GM19395 (cell line): ENCODE data around the gene USH1G.
"Not testable (repeated sequence)": the region's sequence is repeated elsewhere in the genome, so short reads cannot be mapped to it uniquely, and the experiment has no call there.

Experiments used
- ATAC-seq: cut with Tn5 transposase; IDR thresholded peaks from one replicate; pipeline ENCODE4 v1.9.1; 2021; ENCODE audit warnings: mild to moderate bottlenecking, moderate library complexity; ENCODE audit not compliant: unreplicated experiment

The USH1G gene

DNA sequence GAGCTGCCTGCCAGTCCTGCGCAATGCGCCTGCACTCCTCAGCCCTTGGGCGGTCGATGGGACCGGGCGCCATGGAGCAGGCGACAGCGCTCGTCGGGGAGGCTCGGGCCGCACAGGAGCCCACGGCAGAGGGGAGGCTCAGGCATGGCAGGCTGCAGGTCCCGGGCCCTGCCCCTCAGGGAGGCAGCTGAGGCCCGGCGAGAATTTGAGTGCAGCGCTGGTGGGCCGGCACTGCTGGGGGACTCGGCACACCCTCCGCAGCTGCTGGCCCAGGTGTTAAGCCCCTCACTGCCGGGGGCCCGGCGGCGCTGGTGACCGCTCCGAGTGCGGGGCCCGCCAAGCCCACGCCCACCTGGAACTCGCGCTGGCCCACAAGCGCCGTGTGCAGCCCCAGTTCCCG, 16.0 kb downstream of the USH1G start:
- ATAC-seq: no peak

DNA sequence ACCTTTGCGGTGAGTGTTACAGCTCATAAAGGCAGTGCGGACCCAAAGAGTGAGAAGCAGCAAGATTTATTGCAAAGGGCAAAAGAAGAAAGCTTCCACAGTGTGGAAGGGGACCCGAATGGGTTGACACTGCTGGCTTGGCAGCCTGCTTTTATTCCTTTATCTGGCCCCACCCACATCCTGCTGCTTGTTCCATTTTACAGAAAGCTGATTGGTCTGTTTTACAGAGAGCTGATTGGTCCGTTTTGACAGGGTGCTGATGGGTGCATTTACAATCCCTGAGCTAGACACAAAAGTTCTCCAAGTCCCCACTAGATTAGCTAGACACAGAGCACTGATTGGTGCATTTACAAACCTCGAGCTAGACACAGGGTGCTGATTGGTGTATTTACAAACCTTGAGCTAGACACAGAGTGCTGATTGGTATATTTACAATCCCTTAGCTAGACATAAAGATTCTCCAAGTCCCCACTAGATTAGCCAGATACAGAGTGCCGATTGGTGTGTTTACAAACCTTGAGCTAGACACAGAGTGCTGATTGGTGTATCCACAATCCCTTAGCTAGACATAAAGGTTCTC, 16.8 kb downstream of the USH1G start:
- ATAC-seq: not testable (repeated sequence)

DNA sequence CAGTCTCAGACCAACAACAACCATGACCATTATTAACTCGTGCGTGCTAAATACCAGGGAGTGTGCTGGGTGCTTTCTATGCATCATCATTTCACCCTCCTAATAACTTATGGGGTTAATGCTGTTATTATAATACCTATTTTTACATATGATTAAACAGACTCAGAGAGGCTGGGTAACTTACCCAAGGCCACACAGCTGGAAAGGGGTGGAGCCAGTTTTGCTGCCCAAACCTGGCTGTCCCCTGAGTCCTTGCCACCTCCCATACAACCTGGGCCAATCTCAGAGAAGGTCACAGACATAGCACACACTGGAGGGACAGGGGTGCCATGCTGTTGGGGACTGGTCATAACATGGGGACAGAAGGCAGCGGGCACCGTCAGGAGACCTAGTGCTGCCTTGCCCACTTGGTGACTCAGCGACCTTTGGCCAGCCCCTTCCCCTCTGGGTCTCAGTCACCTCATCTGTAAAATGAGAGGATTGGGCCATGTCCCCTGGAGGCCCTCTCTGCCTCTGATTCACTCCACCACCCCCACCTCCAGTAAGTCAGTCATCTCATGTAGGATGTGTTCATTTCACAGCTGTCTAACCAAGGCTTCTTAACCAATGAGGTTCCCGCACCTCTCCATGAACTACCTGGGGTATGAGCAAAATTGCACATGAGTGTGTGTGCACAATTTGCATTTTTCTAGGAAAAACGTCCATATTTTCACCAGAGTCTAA, 18.2 kb downstream of the USH1G start:
- ATAC-seq: no peak

DNA sequence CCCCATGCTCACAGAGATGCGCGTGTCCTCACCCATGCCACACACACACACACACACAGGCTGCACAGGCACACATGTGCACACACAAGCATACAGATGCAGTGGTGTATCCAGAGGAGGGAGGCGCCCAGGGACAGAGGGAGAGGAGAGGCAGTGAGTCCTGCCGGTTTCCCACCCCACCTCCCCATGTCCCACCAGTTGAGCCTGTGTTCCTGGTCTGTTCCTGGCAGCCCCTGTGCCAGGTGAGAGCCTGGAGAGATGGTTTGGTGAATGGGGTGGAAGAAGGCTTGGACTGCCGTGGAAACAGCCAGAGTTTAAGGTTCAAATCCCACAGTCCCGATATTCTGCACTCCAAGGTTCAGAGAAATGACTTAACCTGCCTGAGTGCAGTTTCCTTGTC, 19.4 kb downstream of the USH1G start:
- no peak for ATAC-seq

DNA sequence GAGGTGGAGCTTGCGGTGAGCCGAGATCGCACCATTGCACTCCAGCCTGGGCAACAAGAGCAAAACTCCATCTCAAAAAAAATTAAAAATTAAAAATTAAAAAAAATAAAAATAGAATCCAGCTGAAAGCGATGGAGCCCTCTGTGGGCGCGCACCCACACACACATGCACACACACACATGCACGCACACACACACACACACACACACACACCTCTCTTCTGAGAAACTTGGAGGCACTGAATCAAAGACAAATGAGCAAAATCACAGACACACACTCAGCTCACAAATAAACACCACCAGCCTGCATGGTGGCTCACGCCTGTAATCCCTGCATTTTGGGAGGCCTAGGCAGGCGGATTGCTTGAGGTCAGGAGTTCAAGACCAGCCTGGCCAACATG, 20.0 kb downstream of the USH1G start:
- no peak for ATAC-seq

DNA sequence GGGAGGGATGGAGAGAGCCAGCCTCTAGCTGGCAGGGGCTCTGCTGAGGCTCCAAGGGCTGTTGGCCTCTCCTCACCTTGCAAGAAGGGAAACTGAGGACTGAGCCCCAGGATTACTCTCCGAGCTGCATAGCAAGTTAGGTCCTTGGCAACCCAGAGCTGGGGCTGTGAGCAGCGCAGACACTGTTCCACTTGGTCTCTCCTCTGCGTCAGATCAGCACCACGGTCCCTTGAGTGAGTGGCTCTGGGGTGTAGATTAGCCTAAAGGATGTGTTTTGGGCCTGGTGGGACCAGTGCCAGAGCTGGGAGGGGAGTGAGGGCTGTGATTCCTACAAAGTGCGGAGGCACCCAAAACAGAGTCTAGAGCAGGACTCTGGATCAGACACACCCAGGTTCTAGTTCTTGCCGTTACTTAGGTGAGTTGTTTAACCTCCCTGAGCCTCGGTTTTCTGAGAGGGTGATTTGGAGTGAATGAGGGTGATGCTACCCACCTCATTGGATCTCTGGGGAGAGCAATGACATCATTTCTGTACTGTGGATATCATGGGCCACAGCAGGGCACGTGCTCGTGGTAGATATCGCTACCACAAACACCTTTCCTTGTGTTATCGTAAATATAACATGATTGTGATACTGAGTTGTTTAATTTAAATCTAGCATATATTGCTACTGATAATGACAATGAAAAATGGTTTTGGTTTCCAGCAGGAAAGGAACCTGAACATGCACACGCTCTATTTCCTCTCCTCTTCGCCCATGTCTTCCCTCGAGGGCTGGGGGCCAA, 21.5 kb downstream of the USH1G start:
- ATAC-seq: no peak

DNA sequence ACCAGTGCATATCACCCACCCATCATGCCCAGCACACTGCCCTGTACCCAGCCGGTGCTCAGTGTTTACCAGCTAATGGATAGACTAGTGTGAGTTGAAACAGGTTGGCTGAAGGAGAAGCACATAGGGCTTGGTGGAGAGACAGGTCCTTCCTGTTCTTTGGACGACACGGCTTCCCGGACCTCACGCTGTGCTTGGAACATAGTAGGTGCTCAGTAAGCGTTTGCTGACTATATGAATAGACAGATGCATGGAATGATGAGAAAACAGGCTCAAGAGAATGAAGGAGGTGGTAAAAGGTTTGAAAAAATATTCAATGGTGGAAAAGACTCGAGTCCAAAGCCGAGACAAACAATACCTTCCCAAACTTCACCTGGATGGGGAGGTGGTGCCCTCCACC, 22.8 kb downstream of the USH1G start:
- ATAC-seq: no peak

DNA sequence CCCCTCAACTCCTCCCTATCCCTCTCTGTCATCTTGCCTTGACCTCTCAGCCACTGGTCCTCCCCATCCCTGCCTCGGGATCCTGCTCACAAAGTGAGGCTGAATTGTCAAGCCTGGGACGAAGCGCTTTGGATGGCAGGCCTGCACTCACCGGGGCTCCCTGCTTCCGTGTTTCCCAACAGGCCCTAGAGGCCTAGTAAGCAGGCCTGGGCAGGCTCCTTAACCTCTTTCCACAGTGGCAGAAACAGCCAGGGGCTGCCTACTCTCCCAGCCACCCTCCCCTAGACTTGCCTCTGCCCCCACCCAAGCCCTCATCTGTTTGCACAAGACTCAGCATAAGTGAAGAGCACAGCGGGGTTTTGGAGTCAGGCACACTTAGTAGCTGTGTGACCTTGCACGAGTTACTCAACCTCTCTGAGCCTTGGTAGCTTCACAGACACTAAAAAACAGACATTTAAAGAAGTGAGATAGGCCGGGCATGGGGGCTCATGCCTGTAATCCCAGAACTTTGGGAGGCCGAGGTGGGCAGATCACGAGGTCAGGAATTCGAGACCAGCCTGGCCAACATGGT, 24.6 kb downstream of the USH1G start:
- no peak for ATAC-seq

DNA sequence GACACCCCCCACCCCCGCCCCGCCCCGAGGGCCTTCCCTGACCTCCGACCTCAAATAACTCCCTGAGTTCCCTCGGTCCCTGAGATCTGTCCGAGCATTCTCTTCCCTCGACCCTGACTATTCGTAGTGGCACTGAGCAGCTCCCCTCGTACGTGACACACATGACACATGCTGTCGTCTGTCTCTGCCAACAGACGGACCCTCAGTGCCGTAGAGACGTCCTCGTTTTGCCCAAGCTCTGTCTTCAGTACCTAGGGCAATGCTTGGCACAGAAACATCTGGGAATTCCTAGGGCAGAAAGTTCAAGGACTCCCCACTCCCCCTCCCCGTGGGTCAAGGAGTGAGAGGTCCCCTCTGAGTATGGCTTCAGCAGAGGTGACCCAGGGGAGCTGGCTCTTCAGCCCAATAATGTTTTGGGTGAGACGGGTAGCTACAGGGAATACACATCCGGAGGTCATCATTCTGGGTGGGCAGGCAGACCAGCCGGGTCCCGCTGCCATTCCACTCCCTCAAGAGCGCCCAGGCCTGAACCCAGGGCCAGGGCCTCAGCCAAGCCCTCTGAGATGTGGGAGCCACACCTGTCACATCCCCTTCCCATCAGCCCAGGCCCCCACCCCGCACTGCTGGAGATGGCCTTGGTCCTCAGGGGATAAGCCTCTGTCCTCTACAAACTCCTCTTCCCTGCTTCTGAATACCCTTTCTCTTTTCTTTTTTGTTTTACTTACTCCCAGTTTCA, 29.0 kb downstream of the USH1G start:
- no peak for ATAC-seq

DNA sequence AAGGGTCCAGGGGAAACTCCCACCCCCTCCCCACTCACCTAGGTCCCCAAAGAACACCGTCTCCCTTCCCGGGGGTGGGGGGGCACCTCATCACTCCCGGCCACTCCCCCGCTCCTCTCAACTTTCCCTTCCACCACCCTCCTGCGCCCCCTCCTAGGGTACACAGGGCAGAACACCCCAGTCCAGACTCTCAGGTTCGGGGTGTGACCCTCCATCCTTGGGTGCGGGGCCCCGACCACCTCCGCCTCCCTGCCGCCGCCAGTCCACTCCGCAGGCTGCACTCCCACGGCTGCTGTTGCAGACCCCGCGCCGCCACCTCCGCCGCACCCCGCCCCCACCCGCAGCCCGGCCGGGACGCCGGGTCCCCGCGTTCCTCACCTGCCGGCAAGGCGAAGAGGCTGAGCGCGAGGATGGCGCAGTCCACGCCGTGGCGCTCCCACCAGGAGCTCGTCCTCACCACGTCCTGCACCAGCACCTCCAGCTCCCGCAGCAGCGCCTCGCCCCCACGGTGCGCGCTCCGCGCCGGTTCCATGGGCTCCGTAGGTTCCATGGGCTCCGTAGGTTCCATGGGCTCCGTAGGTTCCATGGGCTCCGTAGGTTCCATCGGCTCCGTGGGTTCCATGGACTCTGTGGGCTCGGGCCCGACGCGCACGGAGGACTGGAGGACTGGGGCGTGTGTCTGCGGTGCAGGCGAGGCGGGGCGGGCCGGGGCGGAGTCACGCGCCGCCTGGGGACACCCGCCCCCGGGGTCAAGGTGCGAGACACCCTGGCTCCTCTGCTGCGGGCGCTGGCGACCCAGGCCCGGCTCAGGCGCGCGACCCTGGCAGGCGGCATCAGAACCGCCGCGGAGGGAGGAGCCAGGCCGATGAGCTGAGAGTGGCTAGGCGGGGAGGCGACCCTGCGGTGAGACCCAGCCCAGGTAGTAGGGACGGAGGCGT, 29.8 kb downstream of the USH1G start, which contains the start of gene FADS6:
Gene FADS6 (minus strand): TSS at position 660 of the 938 bp plus-strand sequence. CDS start 38 bp downstream, at position 622.
- ATAC-seq: no peak

DNA sequence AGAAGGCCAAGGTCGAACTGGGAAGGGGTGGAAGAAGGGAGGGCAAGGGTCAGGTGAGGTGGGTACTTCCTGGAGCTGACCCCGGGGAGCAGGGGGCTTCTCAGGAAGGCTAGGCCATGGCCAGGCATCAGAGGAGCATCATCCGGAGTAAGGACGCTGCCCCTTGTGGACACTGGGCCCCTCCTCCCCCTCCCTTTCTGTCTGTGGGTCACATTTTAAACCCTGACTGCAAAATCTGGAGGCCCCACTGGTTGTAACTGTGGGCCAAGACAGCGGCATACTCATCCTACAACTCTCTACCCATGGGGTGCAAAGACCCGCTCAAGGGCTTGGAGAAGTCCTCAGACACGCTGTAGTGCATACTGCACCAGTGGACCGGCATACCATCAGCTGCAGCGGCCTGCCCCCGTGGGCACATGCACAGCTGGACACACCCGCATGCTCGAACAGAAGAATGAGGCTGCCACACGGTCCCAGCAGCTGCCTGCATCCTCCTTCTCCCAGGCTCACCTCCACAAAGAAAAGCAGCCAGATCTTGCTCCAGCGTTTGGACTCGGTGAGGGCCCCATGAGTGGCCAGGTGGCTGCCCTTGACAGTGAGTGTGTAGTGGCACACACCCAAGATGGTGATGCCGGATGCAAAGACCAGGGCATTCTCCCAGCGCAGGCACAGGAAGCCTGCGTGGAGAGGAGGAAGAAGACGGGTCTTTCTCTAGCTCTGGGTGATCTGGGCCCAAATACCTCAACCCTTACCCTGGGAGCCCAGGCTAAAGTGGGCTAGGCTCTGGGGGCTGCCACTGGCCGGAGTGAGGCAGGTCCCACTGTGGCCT, 30.8 kb downstream of the USH1G start:
- ATAC-seq: no peak

DNA sequence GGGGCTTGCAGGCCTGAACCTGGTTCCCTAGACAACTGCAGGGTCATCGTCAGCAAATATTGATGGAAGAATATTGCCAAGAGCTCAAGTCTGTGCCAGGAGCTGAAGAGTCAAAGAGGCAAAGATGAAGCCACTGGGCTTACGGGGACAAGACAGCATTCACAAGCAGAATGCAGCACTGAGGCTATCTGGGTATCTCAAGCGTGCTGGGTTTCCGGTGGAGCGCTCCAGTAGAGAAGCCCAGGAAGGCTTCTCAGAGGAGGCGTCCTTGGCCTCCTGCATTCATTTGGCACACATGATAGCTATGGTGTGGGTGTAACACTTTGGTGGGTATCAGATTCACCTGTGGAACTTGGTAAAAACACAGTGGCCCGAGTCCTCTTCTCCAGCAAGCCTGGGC, 32.5 kb downstream of the USH1G start:
- no peak for ATAC-seq

DNA sequence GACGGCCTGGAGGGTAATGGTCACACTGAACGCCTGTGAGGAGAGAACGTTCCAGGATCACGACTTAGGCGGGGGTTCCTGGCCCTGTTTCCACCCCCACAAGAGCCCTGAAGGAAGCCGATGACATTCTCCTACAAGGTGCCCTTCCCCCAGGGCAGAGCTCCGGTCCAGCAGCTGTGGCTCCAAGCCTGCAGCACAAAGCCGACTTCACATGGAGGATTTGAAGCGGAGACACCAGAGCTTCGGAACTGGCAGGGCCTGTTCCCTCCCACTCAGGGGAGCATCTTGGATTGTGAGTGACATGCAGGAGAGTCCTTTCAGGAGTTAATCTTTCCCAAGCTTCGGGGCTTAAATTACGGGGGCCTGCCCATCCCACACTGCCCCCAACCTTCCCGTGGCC, 34.6 kb downstream of the USH1G start:
- no peak for ATAC-seq

DNA sequence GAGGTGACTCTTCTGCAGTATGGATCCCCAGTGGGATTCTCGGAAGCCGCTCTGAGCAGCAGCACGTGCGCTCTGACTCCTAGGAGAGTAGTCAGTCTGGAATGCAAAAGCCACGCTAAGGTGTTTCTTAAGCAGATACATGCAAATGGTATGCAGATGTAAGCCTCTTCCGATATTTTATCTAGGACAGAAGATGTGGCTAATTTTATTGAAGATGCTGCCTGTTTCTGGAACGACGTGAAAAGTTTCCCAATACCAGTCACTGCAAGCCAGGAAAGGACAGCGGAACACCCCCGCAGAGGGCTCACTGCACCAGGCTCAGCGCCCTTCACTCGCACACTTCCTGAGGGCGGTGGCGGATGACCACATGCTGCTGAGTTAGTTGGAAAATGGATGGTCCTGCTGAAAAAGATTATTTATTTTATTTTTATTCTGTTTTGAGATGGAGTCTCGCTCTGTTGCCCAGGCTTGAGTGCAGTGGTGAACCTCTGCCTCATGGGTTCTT, 39.8 kb downstream of the USH1G start:
- ATAC-seq: no peak

DNA sequence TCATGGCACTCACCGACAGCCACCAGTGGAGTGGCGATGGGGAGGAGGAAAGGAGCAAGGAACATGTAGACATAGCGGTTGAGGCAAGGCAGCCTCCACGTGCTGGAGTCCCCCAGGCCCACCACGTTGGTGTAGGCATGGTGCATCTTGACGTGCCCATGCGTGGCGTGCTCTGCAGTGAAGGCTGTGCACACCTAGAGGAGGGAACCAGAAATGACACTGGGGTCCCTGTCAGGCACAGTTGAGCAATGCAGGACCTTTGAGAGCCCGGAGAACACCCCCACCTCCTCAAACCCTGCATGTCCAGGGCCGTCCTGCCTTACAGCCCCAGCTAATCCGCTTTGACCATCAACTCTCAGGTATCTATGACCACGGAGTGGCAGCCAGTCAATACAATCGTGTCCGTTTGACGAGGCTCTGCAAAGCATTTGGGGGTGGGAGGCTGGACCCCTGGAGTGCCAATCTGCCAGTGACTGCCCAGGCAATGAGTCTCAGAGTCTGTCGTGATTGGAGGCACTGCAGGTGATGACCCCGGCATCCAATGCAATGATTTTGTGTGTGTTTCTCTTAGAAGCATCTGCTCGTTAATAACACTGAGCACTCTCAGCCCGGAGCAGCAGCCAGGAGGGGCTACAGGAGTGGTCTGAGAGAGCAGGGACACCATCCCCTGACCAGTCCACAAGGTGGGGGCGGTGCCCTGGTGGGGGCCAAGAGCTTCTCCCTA, 40.4 kb downstream of the USH1G start:
- ATAC-seq: no peak

DNA sequence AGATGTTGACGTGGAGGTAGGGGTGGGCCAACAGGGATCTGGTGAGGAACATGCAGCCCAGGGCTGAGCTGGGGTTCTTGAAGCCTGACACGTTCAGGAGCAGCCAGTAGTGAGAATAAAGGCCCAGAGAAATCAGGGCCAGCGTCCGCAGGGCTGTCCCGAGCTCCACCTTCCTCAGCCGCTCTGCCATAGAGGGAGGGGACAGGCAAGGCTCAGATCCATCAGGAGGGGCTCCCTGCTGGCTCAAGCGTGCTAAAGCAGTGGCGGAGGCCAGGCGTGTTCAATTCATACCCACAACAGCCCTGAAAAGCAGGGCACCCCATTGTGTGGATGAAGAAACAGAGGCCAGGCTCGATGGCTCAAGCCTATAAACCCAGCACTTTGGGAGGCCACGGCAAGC, 42.0 kb downstream of the USH1G start:
- ATAC-seq: no peak

DNA sequence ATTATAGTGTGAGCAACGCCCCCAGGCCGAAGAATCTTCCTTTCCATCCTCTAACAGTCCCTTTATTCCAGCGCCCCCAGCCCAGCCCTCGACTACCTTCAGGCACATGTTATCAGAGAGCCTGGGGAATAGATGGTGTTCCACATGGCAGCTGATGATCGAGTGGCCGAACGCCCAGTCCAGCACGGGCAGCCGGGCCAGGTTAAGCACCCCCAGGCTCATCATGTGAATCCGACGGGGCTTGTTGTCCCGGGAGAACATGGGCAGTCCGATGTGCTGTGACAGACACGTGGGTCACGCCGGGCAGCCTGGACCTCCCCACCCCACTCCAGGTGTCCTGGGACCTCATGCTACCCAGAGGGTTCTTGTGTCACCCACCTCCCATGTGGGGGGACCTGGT, 43.7 kb downstream of the USH1G start:
- no peak for ATAC-seq

DNA sequence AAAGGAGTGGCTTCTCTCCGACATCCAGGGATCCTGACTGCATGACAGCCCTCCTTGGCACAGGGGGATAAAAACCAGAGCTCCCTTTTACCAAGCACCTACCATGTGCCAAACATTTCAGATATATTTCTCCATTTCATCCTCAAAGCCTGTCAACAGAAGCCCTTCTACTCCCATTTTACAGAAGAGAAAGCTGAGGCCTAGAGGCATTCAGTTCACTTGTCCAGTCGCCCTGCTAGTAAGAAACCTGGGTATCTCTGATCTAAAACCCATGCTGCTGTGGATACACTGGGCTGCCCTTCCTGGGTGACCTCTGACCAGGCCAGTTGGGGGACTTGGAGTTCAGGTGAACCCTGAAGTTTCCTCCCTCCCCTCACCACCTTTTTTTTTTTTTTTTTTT, 44.4 kb downstream of the USH1G start:
- ATAC-seq: no peak
